ENCODE data around the gene DSG1. TPM values are rescaled to one million over a fixed set of nuclear protein-coding genes. Genes with fewer than 3 reads are reported as not detected.

The DSG1 gene
- total and polyA plus RNA-seq, 2 of the 8 experiments (the other 6 are each of a cell fraction or from before 2014, with no cell fraction given): 0.06 TPM; not detected in 1

GRCh38 chr18:31303771-31304170, 14.2 kb upstream of the DSG1 start:
- Histone ChIP-seq H3K4ac (replicated peaks; ENCODE audit: insufficient read length, low read depth, low read length) (no peak overlapping the region), H2AK5ac (ENCODE audit: low read depth, low read length) (no peak overlapping the region), H4K91ac (replicated peaks; ENCODE audit: insufficient read length, low read length) (no peak overlapping the region), H2AFZ (ENCODE audit: low read length) (no peak overlapping the region), H2BK20ac (ENCODE audit: low read length) (no peak overlapping the region), H3K9me3 (ENCODE audit: insufficient read depth in 2 of 2, low read depth in 1 of 2, low read length in 1 of 2) (no peaks in the 10 kb centered on the region), H3K9ac (replicated peaks in 1 of 4; ENCODE audit: extremely low read depth in 1 of 4, low read depth in 3 of 4, low read length in 3 of 4) (no peak overlapping the region), H3K79me2 (ENCODE audit: control insufficient read depth in 1 of 2, insufficient read depth in 2 of 2, low read length in 2 of 2) (no peaks in the 10 kb centered on the region), H2BK15ac (ENCODE audit: low read length) (no peak overlapping the region), H3K4me1 (replicated peaks in 1 of 4; ENCODE audit: control insufficient read depth in 3 of 4, insufficient read depth in 4 of 4, low read length in 3 of 4) (peaks cover 0 to 7% (median 4%) of the 10 kb centered on the region in 4 experiments; a peak in 4 of 7 replicates), H3K4me3 (ENCODE audit: extremely low read depth in 1 of 4, insufficient read depth in 2 of 4, low read depth in 3 of 4, low read length in 4 of 4) (no peak overlapping the region), H3K79me1 (ENCODE audit: low read depth, low read length) (no peaks in the 10 kb centered on the region), H3K27me3 (replicated peaks in 1 of 4; ENCODE audit: control insufficient read depth in 3 of 4, extremely low read depth in 1 of 4, insufficient read depth in 3 of 4, low read length in 3 of 4) (no peaks in the 10 kb centered on the region), H3K4me2 (ENCODE audit: insufficient read depth in 1 of 2, low read depth in 2 of 2, low read length in 2 of 2) (no peak overlapping the region), H3K27ac (ENCODE audit: low read depth, low read length) (no peak overlapping the region), H3K23ac (ENCODE audit: insufficient read length) (no peak overlapping the region), H4K8ac (ENCODE audit: extremely low read depth, insufficient read depth, low read length) (no peak overlapping the region), H3K23me2 (ENCODE audit: low read depth, low read length) (no peaks in the 10 kb centered on the region), H2BK120ac (replicated peaks; ENCODE audit: low read depth, low read length) (no peak overlapping the region), H4K20me1 (replicated peaks in 1 of 2; ENCODE audit: control insufficient read depth in 1 of 2, insufficient read depth in 2 of 2, low read length in 2 of 2) (no peaks in the 10 kb centered on the region), H3K36me3 (ENCODE audit: control insufficient read depth in 2 of 4, insufficient read depth in 4 of 4, low read length in 3 of 4) (no peaks in the 10 kb centered on the region), H3K18ac (ENCODE audit: extremely low read depth, low read length) (no peak overlapping the region), H4K5ac (ENCODE audit: insufficient read length, low read depth, low read length) (no peak overlapping the region), H3K56ac (replicated peaks; ENCODE audit: insufficient read length, low read depth, low read length) (no peak overlapping the region), H3K14ac (ENCODE audit: insufficient read length) (no peak overlapping the region), H2BK12ac (ENCODE audit: low read depth, low read length) (no peak overlapping the region), H2BK5ac (ENCODE audit: low read depth, low read length) (no peak overlapping the region)
- ChIA-PET CTCF (ENCODE audit: partially characterized antibody) (no interaction called here), POLR2A (ENCODE audit: partially characterized antibody) (no interaction called here)
- no peak for DNase-seq (ENCODE audit: low read depth in 1 of 2, low spot score in 2 of 2)
- WGBS, 2 experiments (ENCODE audit: extremely low coverage in 1 of 2, insufficient coverage in 1 of 2, insufficient read length in 1 of 2, insufficient replicate concordance in 2 of 2, low coverage in 1 of 2, low lambda C conversion rate in 2 of 2, missing lambda C conversion rate in 1 of 2): 95% methylated on average over 3 of the region's 3 CpGs; no CpG with 5 or more reads in 1 of the 2 experiments
- FAIRE-seq: no peak
- TF ChIP-seq RXRA (IDR thresholded peaks at IDR 0.05; ENCODE audit: insufficient read depth, low read depth, low read length) (no peak), BCL11A (IDR thresholded peaks at IDR 0.05; ENCODE audit: low read depth in 2 of 2, low read length in 2 of 2) (no peak)
